ENCODE results near the gene PIK3CD.
A peak's percentile ranks its signal among the peaks of the same experiment; 100 is the strongest.
"Not testable (repeated sequence)": the region's sequence is repeated elsewhere in the genome, so short reads cannot be mapped to it uniquely, and the experiment has no call there.

The PIK3CD gene

GRCh38 chr1:9688599-9688998 lies 37.1 kb downstream of the PIK3CD start:
- DNase-seq (ENCODE audit: low read depth, low spot score), result no peak

GRCh38 chr1:9689011-9689706 lies 37.6 kb downstream of the PIK3CD start:
- DNase-seq (ENCODE audit: low read depth, low spot score), result peak; percentile 80

- DNase-seq (ENCODE audit: low read depth, low spot score), result peak; percentile 54
These were observed 38.4 kb downstream of the PIK3CD start for GRCh38 chr1:9689971-9690381.

- no peak for DNase-seq (ENCODE audit: low read depth, low spot score)
These were observed 39.0 kb downstream of the PIK3CD start for GRCh38 chr1:9690440-9691107.

- no peak for DNase-seq (ENCODE audit: low read depth, low spot score)
These were observed 39.5 kb downstream of the PIK3CD start for GRCh38 chr1:9691108-9691445.

GRCh38 chr1:9691691-9692090 lies 40.2 kb downstream of the PIK3CD start:
- no peak for DNase-seq (ENCODE audit: low read depth, low spot score)

- no peak for DNase-seq (ENCODE audit: low read depth, low spot score)
These were observed 45.3 kb downstream of the PIK3CD start for GRCh38 chr1:9696793-9697192.

GRCh38 chr1:9699361-9699760 lies 47.8 kb downstream of the PIK3CD start:
- DNase-seq (ENCODE audit: low read depth, low spot score), result no peak

- no peak for DNase-seq (ENCODE audit: low read depth, low spot score)
These were observed 48.8 kb downstream of the PIK3CD start for GRCh38 chr1:9700340-9700739.

GRCh38 chr1:9701665-9702064 lies 50.1 kb downstream of the PIK3CD start:
- DNase-seq (ENCODE audit: low read depth, low spot score), result no peak

GRCh38 chr1:9703165-9703509 lies 51.6 kb downstream of the PIK3CD start:
- DNase-seq (ENCODE audit: low read depth, low spot score), result no peak

- DNase-seq (ENCODE audit: low read depth, low spot score), result no peak
These were observed 52.1 kb downstream of the PIK3CD start for GRCh38 chr1:9703681-9704080.

- no peak for DNase-seq (ENCODE audit: low read depth, low spot score)
These were observed 54.0 kb downstream of the PIK3CD start for GRCh38 chr1:9705337-9706093.

GRCh38 chr1:9706178-9706577 lies 54.6 kb downstream of the PIK3CD start:
- no peak for DNase-seq (ENCODE audit: low read depth, low spot score)

- DNase-seq (ENCODE audit: low read depth, low spot score), result no peak
These were observed 58.5 kb downstream of the PIK3CD start for GRCh38 chr1:9710037-9710436.

GRCh38 chr1:9711466-9712020 lies 60.0 kb downstream of the PIK3CD start:
- DNase-seq (ENCODE audit: low read depth, low spot score), result no peak

GRCh38 chr1:9712767-9713166 lies 61.2 kb downstream of the PIK3CD start:
- DNase-seq (ENCODE audit: low read depth, low spot score), result not testable (repeated sequence)

- DNase-seq (ENCODE audit: low read depth, low spot score), result peak; percentile 63
These were observed 62.8 kb downstream of the PIK3CD start for GRCh38 chr1:9714257-9714718.

- no peak for DNase-seq (ENCODE audit: low read depth, low spot score)
These were observed 64.2 kb downstream of the PIK3CD start for GRCh38 chr1:9715536-9716226.

- no peak for DNase-seq (ENCODE audit: low read depth, low spot score)
These were observed 65.1 kb downstream of the PIK3CD start for GRCh38 chr1:9716404-9717192.
